GM12878 (cell line): Measurements from ENCODE around the gene YY1. TPM values are rescaled to one million over a fixed set of nuclear protein-coding genes. Genes with fewer than 3 reads are reported as not detected.
A peak's percentile ranks its signal among the peaks of the same experiment; 100 is the strongest.

Experiments
- BCLAF1 ChIP-seq: fragments of 450-650 bp; IDR thresholded peaks from 2 replicates; pipeline ENCODE4 v1.6.1; 2017; ENCODE audit warnings: antibody characterized with exemption, mild to moderate bottlenecking, moderate library complexity
- BMI1 ChIP-seq: fragments of 450-650 bp; IDR thresholded peaks from 2 replicates; pipeline ENCODE4 v1.6.1; 2016; ENCODE audit warnings: mild to moderate bottlenecking, moderate library complexity, borderline replicate concordance
- CEBPB ChIP-seq, 2 experiments: fragments of 150-350 bp in 1 of 2; IDR thresholded peaks; 2 replicates each; pipeline ENCODE4 v1.6.1; 2012 to 2014; ENCODE audit warnings: low read depth in 2 of 2, low read length in 2 of 2, borderline replicate concordance in 1 of 2, inconsistent platforms in 1 of 2
- CREB1 ChIP-seq: IDR thresholded peaks from 2 replicates; pipeline ENCODE4 v1.6.1; 2012; ENCODE audit warnings: low read depth, mild to moderate bottlenecking, inconsistent platforms
- CTCF ChIP-seq, 3 experiments: IDR thresholded peaks in 2 of 3; conservative IDR thresholded peaks in 1 of 3; 2 replicates each; pipeline ENCODE4 v1.5.1; 2011; ENCODE audit warnings: low read depth in 3 of 3, low read length in 3 of 3, mild to moderate bottlenecking in 3 of 3, control low read depth in 2 of 3, moderate library complexity in 2 of 3, inconsistent platforms in 1 of 3, mixed read lengths in 1 of 3; ENCODE audit not compliant: control insufficient read depth in 2 of 3, insufficient read depth in 1 of 3; ENCODE audit errors: extremely low read depth in 1 of 3
- ELK1 ChIP-seq: IDR thresholded peaks from 2 replicates; pipeline ENCODE4 v1.6.1; 2012; ENCODE audit warnings: low read depth, low read length, improper control_type of control experiment
- ETV6 ChIP-seq, 2 experiments: fragments of 450-650 bp in 1 of 2; IDR thresholded peaks in 1 of 2; conservative IDR thresholded peaks in 1 of 2; 2 replicates each; pipeline ENCODE4 v1.6.1; 2014; ENCODE audit warnings: antibody characterized with exemption in 1 of 2, borderline replicate concordance in 1 of 2, low read depth in 1 of 2, mild to moderate bottlenecking in 1 of 2, moderate library complexity in 1 of 2
- FOXK2 ChIP-seq: fragments of 450-650 bp; IDR thresholded peaks from 2 replicates; pipeline ENCODE4 v1.6.1; 2017; ENCODE audit warnings: mild to moderate bottlenecking, moderate library complexity
- KAT2A ChIP-seq: conservative IDR thresholded peaks from 2 replicates; pipeline ENCODE4 v1.6.1; 2011; ENCODE audit warnings: low read depth, low read length; ENCODE audit not compliant: control insufficient read depth
- NBN ChIP-seq: fragments of 450-650 bp; IDR thresholded peaks from 2 replicates; pipeline ENCODE4 v1.6.1; 2016
- NFXL1 ChIP-seq: fragments of 450-650 bp; IDR thresholded peaks from 2 replicates; pipeline ENCODE4 v1.6.1; 2017; ENCODE audit warnings: antibody characterized with exemption, mild to moderate bottlenecking, borderline replicate concordance
- NFYA ChIP-seq: IDR thresholded peaks from 2 replicates; pipeline ENCODE4 v1.6.1; 2011; ENCODE audit warnings: low read depth, mild to moderate bottlenecking, low read length, improper control_type of control experiment, borderline replicate concordance
- POLR2AphosphoS2 ChIP-seq: IDR thresholded peaks from 2 replicates; pipeline ENCODE4 v1.6.1; 2011; ENCODE audit warnings: low read depth, mild to moderate bottlenecking, low read length, improper control_type of control experiment, moderate library complexity
- REST ChIP-seq: IDR thresholded peaks from 2 replicates; pipeline ENCODE4 v1.6.1; 2012; ENCODE audit warnings: mild to moderate bottlenecking, low read depth, low read length
- SIX5 ChIP-seq: IDR thresholded peaks from 2 replicates; pipeline ENCODE4 v1.6.1; 2011; ENCODE audit warnings: mild to moderate bottlenecking, low read depth, low read length, moderate library complexity; ENCODE audit not compliant: severe bottlenecking
- SMARCA5 ChIP-seq: fragments of 450-650 bp; IDR thresholded peaks from 2 replicates; pipeline ENCODE4 v1.6.1; 2017; ENCODE audit warnings: mild to moderate bottlenecking
- SRF ChIP-seq, 2 experiments: IDR thresholded peaks; 2 replicates each; pipeline ENCODE4 v1.6.1; 2011; ENCODE audit warnings: low read depth in 2 of 2, low read length in 2 of 2, mild to moderate bottlenecking in 1 of 2, moderate library complexity in 1 of 2
- TCF12 ChIP-seq: IDR thresholded peaks from 2 replicates; pipeline ENCODE4 v1.6.1; 2011; ENCODE audit warnings: low read depth, mild to moderate bottlenecking, low read length
- ZNF384 ChIP-seq: IDR thresholded peaks from 2 replicates; pipeline ENCODE4 v1.6.1; 2012; ENCODE audit warnings: low read depth, mild to moderate bottlenecking, low read length, improper control_type of control experiment, borderline replicate concordance
- polyA plus RNA-seq, 11 experiments: library from polyadenylated mRNA; depleted of rRNA in 4 of 11; unstranded in 6 of 11; stranded (reverse) in 5 of 11; fragments of >200 nt; fragmentation: Nextera tagmentation in 4 of 11; fragmentation: Illumina TruSeq in 1 of 11; extraction: Ambion mirVana in 4 of 11; extraction: Trizol in 1 of 11; gene quantifications; 1 replicate in 1 of 11; 2 replicates in 10 of 11; pipeline versions ENCODE4 v1.2.1 to v1.2.3, GENCODE V29; 2011 to 2016; ENCODE audit warnings: inconsistent platforms in 2 of 11, missing spikeins in 2 of 11, low read depth in 1 of 11
- total RNA-seq, 4 experiments: library from RNA; depleted of rRNA in 3 of 4; stranded (reverse); fragments of >200 nt in 3 of 4; fragmentation: Illumina TruSeq in 1 of 4; extraction: Trizol in 1 of 4; gene quantifications; 2 replicates each; pipeline versions ENCODE4 v1.2.1 to v1.2.3, GENCODE V29; 2013 to 2021

Gene YY1
- total and polyA plus RNA-seq, 10 of the 15 experiments (the other 5 are each of a cell fraction or from before 2014, with no cell fraction given): 23.7 to 74.0 (median 39.9) TPM

- TF ChIP-seq REST: no peak
- TF ChIP-seq ZNF384: no peak
- TF ChIP-seq CREB1: no peak; the same call in none of the 2 replicates
- no peak for TF ChIP-seq ETV6 (conservative IDR thresholded peaks at IDR 0.05 in 1 of 2, IDR thresholded peaks at IDR 0.05 in 1 of 2; ENCODE audit: borderline replicate concordance in 1 of 2, low read depth in 1 of 2)
- TF ChIP-seq KAT2A: no peak
- TF ChIP-seq BCLAF1: 0 out of 2 replicates have a peak, but pooled peaks have one; percentile 7
- no peak for TF ChIP-seq TCF12
- no peak for TF ChIP-seq NBN
- TF ChIP-seq POLR2AphosphoS2: 0 out of 2 replicates have a peak, but pooled peaks have one; percentile 43
- no peak for TF ChIP-seq SRF (IDR thresholded peaks at IDR 0.05; ENCODE audit: low read depth in 2 of 2, low read length in 2 of 2)
- TF ChIP-seq ELK1: no peak
- TF ChIP-seq SIX5: no peak
- TF ChIP-seq CTCF (IDR thresholded peaks at IDR 0.05 in 2 of 3, conservative IDR thresholded peaks at IDR 0.05 in 1 of 3; ENCODE audit: control insufficient read depth in 2 of 3, extremely low read depth in 1 of 3, insufficient read depth in 1 of 3, low read depth in 3 of 3, low read length in 3 of 3): peak; percentile 58 to 71 (median 71); a peak in 5 of 6 replicates
- TF ChIP-seq CEBPB (IDR thresholded peaks at IDR 0.05; ENCODE audit: borderline replicate concordance in 1 of 2, low read depth in 2 of 2, low read length in 2 of 2): no peak
- TF ChIP-seq NFXL1: no peak
- TF ChIP-seq FOXK2: peak; percentile 38; the same call in 1 of the 2 replicates
- TF ChIP-seq NFYA: no peak
- TF ChIP-seq SMARCA5: peak; percentile 76; the same call in 1 of the 2 replicates
- no peak for TF ChIP-seq BMI1
Measured at GRCh38 chr14:100239840-100240667, 1.1 kb downstream of the YY1 start (continued).
